UCSD-AML1 (cell line): Measurements from ENCODE around the gene LIPI.
"Not testable (repeated sequence)": the region's sequence is repeated elsewhere in the genome, so short reads cannot be mapped to it uniquely, and the experiment has no call there.

Experiments
- DNase-seq: peaks from one replicate; lab custom pipeline; 2025; ENCODE audit not compliant: unreplicated experiment; lab: John Stamatoyannopoulos, UW

LIPI gene

GRCh38 chr21:14210738-14211137, at the start of gene LIPI:
TSS of gene LIPI (minus strand) at chr21:14210955. CDS start at chr21:14210845, 110 bp downstream.
- DNase-seq: no peak

GRCh38 chr21:14260174-14260764, 49.5 kb upstream of the LIPI start:
- DNase-seq: no peak

- no peak for DNase-seq
These were observed 49.0 kb upstream of the LIPI start for GRCh38 chr21:14259747-14260146.

DNA sequence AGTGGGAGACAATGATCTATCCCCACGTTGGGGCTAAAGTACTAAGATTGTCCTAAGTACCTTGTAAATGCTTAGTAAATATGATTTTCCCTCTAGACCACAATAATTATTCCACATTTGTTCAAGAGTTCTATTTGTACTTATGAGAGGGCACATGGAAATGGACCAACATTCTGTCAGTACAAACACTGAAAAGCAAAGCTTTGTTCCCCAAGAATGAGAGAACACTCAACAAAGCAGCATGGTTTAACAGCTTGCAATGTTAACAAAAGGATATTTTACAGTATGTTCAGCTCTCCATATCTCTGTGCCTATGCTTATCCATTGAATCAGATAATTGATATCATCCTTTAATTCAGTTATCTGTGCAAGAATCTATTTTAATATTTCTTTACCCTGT, 40.6 kb upstream of the LIPI start:
- DNase-seq: no peak

- no peak for DNase-seq
These were observed 35.0 kb upstream of the LIPI start for GRCh38 chr21:14245711-14246110.

DNA sequence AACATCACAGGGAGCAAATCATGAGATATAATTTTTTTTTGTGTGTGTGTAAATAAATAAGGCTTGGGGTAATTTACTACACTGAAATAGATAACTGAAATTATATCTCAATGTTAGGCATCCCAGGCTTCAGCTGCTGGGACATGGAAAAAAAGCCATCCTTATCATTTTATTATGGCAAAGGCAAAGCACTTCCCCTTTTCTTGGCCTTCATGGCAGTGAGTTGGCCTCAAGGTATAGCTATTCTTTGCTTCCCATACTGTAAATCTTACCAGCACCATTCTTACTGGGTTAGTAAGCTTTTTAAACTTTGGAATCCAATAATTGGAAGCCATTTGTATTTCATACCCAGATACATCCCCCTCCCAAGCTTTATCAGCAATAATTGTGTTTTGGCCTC, 34.2 kb upstream of the LIPI start:
- DNase-seq: no peak

- DNase-seq: no peak
These were observed 33.1 kb upstream of the LIPI start for GRCh38 chr21:14243874-14244273.

DNA sequence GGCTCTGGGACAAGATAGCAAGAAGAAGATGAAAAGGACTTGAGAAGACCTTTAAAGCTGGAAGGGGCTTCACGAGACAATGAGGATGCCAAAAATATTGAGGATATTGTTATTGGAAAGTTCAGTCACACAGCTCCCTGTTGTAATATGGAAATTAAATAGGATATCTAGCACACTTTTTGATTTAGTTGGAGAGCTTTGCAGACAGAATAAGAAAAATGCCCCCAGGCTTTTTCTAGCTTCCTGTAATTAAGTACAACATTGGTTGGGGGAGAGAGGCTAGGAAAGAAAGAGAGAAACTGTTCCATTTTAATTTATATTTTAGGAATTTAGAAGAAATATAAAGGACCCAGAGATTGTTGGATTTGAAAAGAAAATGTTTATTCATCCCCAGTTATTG, 32.7 kb upstream of the LIPI start:
- DNase-seq: no peak

DNA sequence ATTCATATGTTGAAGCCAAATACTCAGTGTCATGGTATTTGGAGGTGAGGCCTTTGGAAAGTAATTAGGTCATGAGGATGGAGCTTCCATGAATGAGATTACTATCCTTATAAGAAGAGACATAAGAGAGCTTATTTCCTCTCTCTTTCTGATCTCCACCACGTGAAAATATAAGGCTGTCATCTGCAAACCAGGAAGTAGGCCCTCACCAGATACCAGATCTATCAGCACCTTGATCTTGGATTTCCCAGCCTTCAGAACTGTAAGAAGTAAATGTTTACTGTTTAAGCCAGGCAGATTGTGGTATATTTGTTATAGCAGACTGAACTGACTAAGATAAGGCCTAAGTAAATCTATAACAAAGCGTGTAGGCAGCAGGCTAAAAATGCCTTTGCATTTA, 30.5 kb upstream of the LIPI start:
- no peak for DNase-seq

DNA sequence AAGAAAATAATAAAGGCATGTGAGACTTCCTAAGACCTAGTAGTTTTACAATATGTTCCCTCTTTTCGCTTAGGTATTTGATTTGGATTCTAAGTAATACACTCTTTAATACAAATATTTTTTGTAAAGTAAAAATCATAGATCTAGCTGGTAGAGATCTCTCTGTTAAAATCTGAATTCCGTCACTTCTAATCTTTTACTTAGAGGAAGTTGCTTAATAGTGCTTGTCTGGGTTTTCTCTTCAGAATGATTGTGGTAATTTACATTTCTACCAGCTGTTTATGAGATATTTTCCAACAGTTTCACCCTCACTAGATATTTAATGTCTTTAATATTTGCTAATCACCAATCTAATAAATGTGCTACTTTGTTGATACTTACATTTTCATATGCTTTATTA, 28.5 kb upstream of the LIPI start:
- DNase-seq: no peak

- no peak for DNase-seq
These were observed 25.4 kb upstream of the LIPI start for GRCh38 chr21:14236180-14236579.

GRCh38 chr21:14235101-14235500, 24.3 kb upstream of the LIPI start:
- DNase-seq: no peak

DNA sequence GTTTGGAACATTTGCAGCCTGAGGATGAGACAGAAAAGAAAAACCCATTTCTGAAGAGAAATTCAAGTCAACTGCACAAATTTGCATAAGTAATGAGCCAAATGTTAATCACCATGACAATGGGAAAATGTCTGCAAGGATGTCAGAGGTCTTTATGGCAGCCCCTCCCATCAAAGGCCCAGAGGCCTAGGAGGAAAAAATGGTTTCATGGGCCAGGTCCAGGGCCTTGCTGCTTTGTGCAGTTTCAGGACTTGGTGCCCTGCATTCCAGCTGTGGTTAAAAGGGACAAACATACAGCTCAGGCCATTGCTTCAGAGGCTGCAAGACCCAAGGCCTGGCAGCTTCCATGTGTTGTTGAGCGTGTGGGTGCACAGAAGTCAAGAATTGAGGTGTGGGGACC, 18.6 kb upstream of the LIPI start:
- no peak for DNase-seq

DNA sequence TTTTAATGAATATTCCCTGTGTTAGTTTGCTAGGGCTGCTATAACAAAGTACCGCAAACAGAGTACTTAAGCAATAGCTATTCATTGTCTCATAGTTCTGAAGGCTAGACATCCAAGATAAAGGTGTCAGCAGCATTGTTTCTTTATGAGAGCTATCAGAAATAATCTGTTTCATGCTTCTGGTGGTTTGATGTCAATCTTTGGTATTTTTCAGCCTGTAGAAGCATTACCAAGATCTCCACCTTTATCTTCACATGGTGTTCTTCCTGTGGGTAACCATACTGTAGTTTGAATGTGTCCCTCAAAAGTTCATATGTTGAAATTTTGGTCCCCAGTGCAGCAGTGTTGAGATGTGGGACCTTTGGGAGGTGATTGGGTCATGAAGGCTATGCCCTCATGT, 12.6 kb upstream of the LIPI start:
- no peak for DNase-seq

GRCh38 chr21:14215971-14216641, 5.4 kb upstream of the LIPI start, which contains the start of gene RBM11:
TSS of gene RBM11 (plus strand) at chr21:14216157. CDS start at chr21:14216187, 30 bp downstream.
- DNase-seq: peak; percentile 21

DNA sequence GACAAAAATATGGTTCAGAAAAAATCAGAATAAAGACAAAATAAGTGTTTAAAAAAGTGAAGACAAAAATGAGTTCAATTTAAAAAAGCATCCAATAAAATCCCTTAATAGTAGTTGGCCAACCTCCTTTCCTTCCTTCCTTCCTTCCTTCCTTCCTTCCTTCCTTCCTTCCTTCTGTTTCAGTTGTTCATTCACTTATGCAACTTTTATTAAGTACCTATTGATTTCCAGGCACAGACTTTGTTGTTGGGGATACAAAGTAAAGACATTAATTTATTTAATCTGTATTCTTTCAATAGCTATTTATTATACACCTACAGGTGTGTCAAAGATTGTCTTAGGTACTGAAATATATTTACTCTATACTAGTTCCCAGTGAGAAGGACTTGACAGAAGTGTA, 2.4 kb upstream of the LIPI start:
- no peak for DNase-seq

GRCh38 chr21:14206222-14206621, 4.5 kb downstream of the LIPI start:
- no peak for DNase-seq

- not testable (repeated sequence) for DNase-seq
These were observed 44.1 kb downstream of the LIPI start for GRCh38 chr21:14166463-14167223.

DNA sequence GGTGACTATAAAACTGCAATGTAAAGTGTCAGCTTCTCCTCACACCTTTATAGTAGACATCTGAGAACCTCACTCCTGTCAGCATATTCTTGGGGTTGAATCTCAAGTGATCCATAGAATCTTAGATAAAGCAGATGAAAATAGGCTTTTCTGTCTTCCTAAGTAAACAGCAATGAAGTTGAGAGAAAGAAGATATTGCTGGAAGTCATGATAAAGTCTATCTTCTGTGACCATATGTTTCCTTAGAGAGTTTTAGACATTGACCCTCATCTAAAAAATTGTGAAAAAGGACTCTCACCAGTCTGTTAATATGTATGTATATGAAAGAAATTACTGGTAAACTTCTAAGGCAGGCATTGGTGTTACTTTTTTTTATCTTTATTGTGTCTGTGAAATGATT, 66.8 kb downstream of the LIPI start:
- DNase-seq: no peak

GRCh38 chr21:14124266-14124665, 86.5 kb downstream of the LIPI start:
- DNase-seq: no peak

DNA sequence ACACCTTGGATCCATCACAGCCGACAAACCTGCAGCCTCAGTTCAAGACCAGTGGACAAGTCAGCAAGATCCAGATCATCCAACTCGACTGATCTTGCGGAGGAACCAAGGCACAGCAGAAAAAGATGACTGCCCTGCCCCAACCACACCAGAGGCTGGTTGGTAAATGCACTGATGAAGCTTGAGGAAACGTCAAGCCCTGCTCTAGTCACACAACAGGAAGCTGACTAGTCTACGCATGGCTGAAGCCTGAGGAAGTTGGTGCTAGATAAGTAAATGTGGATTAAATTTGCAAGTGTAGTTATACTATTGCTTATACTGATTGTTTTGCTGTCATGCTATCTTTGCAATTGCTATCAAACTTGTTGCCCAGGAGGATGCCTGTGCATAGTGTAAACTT, 89.0 kb downstream of the LIPI start:
- no peak for DNase-seq

DNA sequence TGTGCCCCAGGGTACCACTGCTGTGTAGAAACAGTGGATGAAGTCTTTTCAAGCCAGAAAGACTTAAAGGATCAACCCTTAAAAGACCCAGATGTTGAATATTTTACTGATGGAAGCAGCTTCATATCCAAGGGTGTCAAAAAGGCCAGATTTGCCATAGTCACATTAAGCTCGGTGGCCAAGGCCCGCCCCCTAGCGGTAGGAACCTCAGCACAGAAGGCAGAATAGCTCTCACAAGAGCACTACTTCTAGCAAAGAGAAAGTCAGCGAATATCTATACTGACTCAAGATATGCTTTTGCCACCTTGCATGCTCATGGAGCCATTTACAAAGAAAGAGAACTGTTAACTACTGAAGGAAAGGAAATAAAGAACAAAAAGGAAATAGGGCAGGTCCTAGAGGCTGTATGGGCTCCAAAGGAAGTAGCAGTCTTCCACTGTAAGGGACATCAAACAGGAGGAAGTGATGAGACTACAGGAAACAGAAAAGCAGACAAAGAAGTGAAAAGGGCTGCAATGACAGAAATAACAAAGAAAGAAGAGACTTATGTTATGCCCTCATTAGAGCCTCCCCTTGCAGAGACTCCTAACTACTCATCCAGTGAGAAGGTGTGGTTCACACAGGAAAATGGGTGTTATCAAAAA, 90.5 kb downstream of the LIPI start:
- DNase-seq: peak; percentile 36
